MM.1S (cell line): ENCODE data around the gene RSBN1L.

ENCODE experiments used
- DNase-seq: peaks from one replicate; pipeline ENCODE4 v3.0.0-alpha.2; 2015
- H2AFZ ChIP-seq: fragments of 300-600 bp; sonication (generic); 2 replicates; pipeline ENCODE4 v1.6.0; 2016; ENCODE audit warnings: antibody characterized with exemption, low read length
- H3F3A ChIP-seq: fragments of 300-600 bp; sonication (generic); 2 replicates; pipeline ENCODE4 v1.6.1; 2016; ENCODE audit warnings: mild to moderate bottlenecking, antibody characterized with exemption, low read length, moderate library complexity, mixed read lengths; ENCODE audit not compliant: insufficient read depth
- H3K27ac ChIP-seq: fragments of 300-600 bp; sonication (generic); 2 replicates; pipeline ENCODE4 v1.5.1; 2016; ENCODE audit warnings: mild to moderate bottlenecking, low read length
- H3K27me3 ChIP-seq: fragments of 300-600 bp; sonication (generic); replicated peaks from 2 replicates; pipeline ENCODE4 v1.6.0; 2016; ENCODE audit warnings: low read length; ENCODE audit not compliant: insufficient read depth
- H3K36me3 ChIP-seq: fragments of 300-600 bp; sonication (generic); replicated peaks from 2 replicates; pipeline ENCODE4 v1.6.1; 2016; ENCODE audit warnings: mild to moderate bottlenecking, low read length, mixed read lengths; ENCODE audit not compliant: insufficient read depth
- H3K4me1 ChIP-seq: fragments of 300-600 bp; sonication (generic); 2 replicates; pipeline ENCODE4 v1.6.1; 2016; ENCODE audit warnings: low read length, mixed read lengths
- H3K4me2 ChIP-seq: fragments of 300-600 bp; sonication (generic); 2 replicates; pipeline ENCODE4 v1.6.0; 2016; ENCODE audit warnings: low read depth, low read length
- H3K4me3 ChIP-seq: fragments of 300-600 bp; sonication (generic); 2 replicates; pipeline ENCODE4 v1.5.1; 2016; ENCODE audit warnings: low read length, mixed read lengths
- H3K79me2 ChIP-seq: fragments of 300-600 bp; sonication (generic); 2 replicates; pipeline ENCODE4 v1.6.1; 2016; ENCODE audit warnings: mixed run types, low read length, mixed read lengths
- H3K9ac ChIP-seq: fragments of 300-600 bp; sonication (generic); 2 replicates; pipeline ENCODE4 v1.6.1; 2016; ENCODE audit warnings: low read length, mixed read lengths
- H3K9me2 ChIP-seq: fragments of 300-600 bp; sonication (generic); replicated peaks from 2 replicates; pipeline ENCODE4 v1.6.1; 2016; ENCODE audit warnings: mild to moderate bottlenecking, low read length, mixed read lengths; ENCODE audit not compliant: insufficient read depth
- H3K9me3 ChIP-seq: fragments of 300-600 bp; sonication (generic); replicated peaks from 2 replicates; pipeline ENCODE4 v1.6.1; 2016; ENCODE audit warnings: mild to moderate bottlenecking, low read length, mixed read lengths; ENCODE audit not compliant: insufficient read depth
- H4K20me1 ChIP-seq: fragments of 300-600 bp; sonication (generic); 2 replicates; pipeline ENCODE4 v1.6.1; 2016; ENCODE audit warnings: mild to moderate bottlenecking, low read length, moderate library complexity, mixed read lengths; ENCODE audit not compliant: insufficient read depth
- CTCF ChIP-seq: fragments of 300-600 bp; sonication (generic); IDR thresholded peaks from 2 replicates; pipeline ENCODE4 v1.5.1; 2016; ENCODE audit warnings: antibody characterized with exemption, low read length, mixed read lengths
- EZH2 ChIP-seq: fragments of 300-600 bp; sonication (generic); optimal IDR thresholded peaks from 2 replicates; pipeline ENCODE3; 2017; ENCODE audit warnings: low read depth, mild to moderate bottlenecking, antibody characterized with exemption, low read length, mixed read lengths
- EZH2phosphoT487 ChIP-seq: fragments of 300-600 bp; sonication (generic); IDR thresholded peaks from 2 replicates; pipeline ENCODE4 v1.6.1; 2018; ENCODE audit warnings: antibody characterized with exemption, low read length

Gene RSBN1L

GRCh38 chr7:77661816-77662215 is 34.4 kb upstream of the RSBN1L start:
- no peak for DNase-seq
- Histone ChIP-seq H3K9me2 (no peaks in the 10 kb centered on the region), H2AFZ (no peak overlapping the region), H3K9me3 (no peaks in the 10 kb centered on the region), H3F3A (no peaks in the 10 kb centered on the region), H3K79me2 (no peaks in the 10 kb centered on the region), H3K36me3 (no peaks in the 10 kb centered on the region), H3K4me1 (no peaks in the 10 kb centered on the region), H3K27me3 (no peaks in the 10 kb centered on the region), H4K20me1 (no peaks in the 10 kb centered on the region), H3K9ac (no peak overlapping the region), H3K27ac (no peak overlapping the region), H3K4me2 (no peak overlapping the region), H3K4me3 (no peak overlapping the region)
- TF ChIP-seq EZH2phosphoT487 (no peak), CTCF (no peak), EZH2 (no peak)

- no peaks in the 10 kb centered on the region for H3K9me3 ChIP-seq
- TF ChIP-seq EZH2 (no peak), CTCF (no peak), EZH2phosphoT487 (no peak)
- no peaks in the 10 kb centered on the region for H3K79me2 ChIP-seq
- H3K36me3 ChIP-seq = no peaks in the 10 kb centered on the region
- no peak overlapping the region for H3K4me2 ChIP-seq
- no peaks in the 10 kb centered on the region for H3K27me3 ChIP-seq
- no peaks in the 10 kb centered on the region for H3F3A ChIP-seq
- no peak overlapping the region for H3K27ac ChIP-seq
- no peaks in the 10 kb centered on the region for H3K4me1 ChIP-seq
- H3K9me2 ChIP-seq = no peaks in the 10 kb centered on the region
- no peak overlapping the region for H3K4me3 ChIP-seq
- H4K20me1 ChIP-seq = no peaks in the 10 kb centered on the region
- DNase-seq = no peak
- no peak overlapping the region for H3K9ac ChIP-seq
- no peak overlapping the region for H2AFZ ChIP-seq
Measured at GRCh38 chr7:77662869-77663268, 33.4 kb upstream of the RSBN1L start.

GRCh38 chr7:77664715-77665114 is 31.5 kb upstream of the RSBN1L start:
- DNase-seq = no peak
- no peaks in the 10 kb centered on the region for H3F3A ChIP-seq
- H3K9me2 ChIP-seq = no peaks in the 10 kb centered on the region
- H3K27me3 ChIP-seq = no peaks in the 10 kb centered on the region
- no peak overlapping the region for H3K9ac ChIP-seq
- H3K36me3 ChIP-seq = no peaks in the 10 kb centered on the region
- no peak for TF ChIP-seq CTCF
- TF ChIP-seq EZH2phosphoT487 = no peak
- TF ChIP-seq EZH2 = no peak
- no peaks in the 10 kb centered on the region for H3K9me3 ChIP-seq
- no peak overlapping the region for H3K27ac ChIP-seq
- H3K79me2 ChIP-seq = no peaks in the 10 kb centered on the region
- no peaks in the 10 kb centered on the region for H4K20me1 ChIP-seq
- no peak overlapping the region for H3K4me2 ChIP-seq
- no peak overlapping the region for H3K4me3 ChIP-seq
- H3K4me1 ChIP-seq = no peaks in the 10 kb centered on the region
- H2AFZ ChIP-seq = no peak overlapping the region
